ENCODE results near the gene PPP1R3C. TPM values are rescaled to one million over a fixed set of nuclear protein-coding genes. Genes with fewer than 3 reads are reported as not detected.
A peak's percentile ranks its signal among the peaks of the same experiment; 100 is the strongest.

The PPP1R3C gene
- total and polyA plus RNA-seq, 4 donors: 2.2 to 88.4 (median 11.8) TPM

DNA sequence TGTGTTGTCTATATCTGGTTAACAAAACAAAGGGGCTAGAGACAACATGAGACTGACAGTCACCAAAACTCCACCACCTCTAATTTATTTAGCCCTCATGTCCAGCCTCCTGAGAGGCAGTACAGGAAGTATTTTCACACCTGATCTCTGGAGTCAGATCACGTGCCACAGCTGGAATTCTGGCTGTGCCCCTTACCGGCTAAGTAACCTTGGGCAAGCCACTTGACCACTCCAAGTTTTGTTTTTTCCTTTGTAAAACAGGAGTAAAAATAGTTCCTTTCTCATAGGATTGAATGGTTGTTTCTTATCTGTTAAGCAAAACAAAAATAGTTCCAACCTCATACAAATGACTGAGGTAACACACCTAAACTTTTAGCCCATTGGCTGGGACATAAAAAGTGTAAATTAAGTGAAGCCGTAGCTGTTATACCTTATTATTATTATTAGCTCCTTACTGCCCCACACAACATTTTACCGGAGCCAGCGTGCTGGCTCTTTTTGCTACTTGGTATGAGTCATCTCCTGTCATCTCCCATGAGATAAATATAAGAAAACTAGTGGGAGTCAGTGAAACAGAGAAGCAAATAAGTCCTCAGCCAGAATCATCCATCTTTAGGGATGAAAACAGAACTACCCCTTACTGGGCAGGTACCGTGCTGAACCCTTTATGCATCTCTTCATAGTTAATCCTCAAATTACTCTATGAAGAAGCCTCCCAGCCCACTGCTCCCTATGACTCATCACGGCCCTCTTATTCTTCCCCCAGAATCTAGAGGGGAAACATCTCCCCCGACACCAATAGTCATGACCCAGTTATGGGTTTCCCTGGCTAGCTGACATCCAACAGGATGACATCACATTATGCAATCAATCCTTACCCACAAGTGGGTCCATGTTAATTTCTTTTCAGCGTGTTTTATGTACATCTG is 44.9 kb downstream of the PPP1R3C start:
- no peaks in the 10 kb centered on the region for H3K27me3 ChIP-seq (ENCODE audit: control insufficient read depth in 3 of 3, insufficient read depth in 3 of 3, low read length in 2 of 3)
- no peak overlapping the region for H3K4me3 ChIP-seq
- H3K9me3 ChIP-seq (ENCODE audit: control insufficient read depth in 4 of 4, insufficient read depth in 3 of 4, low read length in 3 of 4): no peaks in the 10 kb centered on the region
- 64 to 81% methylated on average over 9 of the region's 9 CpGs for WGBS, 2 donors
- H3K4me1 ChIP-seq (ENCODE audit: control insufficient read depth in 5 of 5, insufficient read depth in 5 of 5, low read length in 5 of 5): peaks cover 10 to 54% (median 47%) of the 10 kb centered on the region in 5 donors
- TF ChIP-seq, protein P1, sequence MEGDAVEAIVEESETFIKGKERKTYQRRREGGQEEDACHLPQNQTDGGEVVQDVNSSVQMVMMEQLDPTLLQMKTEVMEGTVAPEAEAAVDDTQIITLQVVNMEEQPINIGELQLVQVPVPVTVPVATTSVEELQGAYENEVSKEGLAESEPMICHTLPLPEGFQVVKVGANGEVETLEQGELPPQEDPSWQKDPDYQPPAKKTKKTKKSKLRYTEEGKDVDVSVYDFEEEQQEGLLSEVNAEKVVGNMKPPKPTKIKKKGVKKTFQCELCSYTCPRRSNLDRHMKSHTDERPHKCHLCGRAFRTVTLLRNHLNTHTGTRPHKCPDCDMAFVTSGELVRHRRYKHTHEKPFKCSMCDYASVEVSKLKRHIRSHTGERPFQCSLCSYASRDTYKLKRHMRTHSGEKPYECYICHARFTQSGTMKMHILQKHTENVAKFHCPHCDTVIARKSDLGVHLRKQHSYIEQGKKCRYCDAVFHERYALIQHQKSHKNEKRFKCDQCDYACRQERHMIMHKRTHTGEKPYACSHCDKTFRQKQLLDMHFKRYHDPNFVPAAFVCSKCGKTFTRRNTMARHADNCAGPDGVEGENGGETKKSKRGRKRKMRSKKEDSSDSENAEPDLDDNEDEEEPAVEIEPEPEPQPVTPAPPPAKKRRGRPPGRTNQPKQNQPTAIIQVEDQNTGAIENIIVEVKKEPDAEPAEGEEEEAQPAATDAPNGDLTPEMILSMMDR (IDR thresholded peaks at IDR 0.05; ENCODE audit: control extremely low read depth, extremely low read depth): no peak
- DNase-seq (no peak), ATAC-seq (ENCODE audit: insufficient read depth, low FRiP score) (no peak)
- H3K36me3 ChIP-seq (ENCODE audit: control insufficient read depth in 4 of 4, insufficient read depth in 4 of 4, low read length in 4 of 4): no peaks in the 10 kb centered on the region
- no peak overlapping the region for H3K9ac ChIP-seq (ENCODE audit: insufficient read depth in 1 of 2, low read length in 2 of 2)
- peak overlapping the region in 1 of 2 donors; percentile 93 for H3K27ac ChIP-seq (ENCODE audit: low read depth in 1 of 2, low read length in 1 of 2)

DNA sequence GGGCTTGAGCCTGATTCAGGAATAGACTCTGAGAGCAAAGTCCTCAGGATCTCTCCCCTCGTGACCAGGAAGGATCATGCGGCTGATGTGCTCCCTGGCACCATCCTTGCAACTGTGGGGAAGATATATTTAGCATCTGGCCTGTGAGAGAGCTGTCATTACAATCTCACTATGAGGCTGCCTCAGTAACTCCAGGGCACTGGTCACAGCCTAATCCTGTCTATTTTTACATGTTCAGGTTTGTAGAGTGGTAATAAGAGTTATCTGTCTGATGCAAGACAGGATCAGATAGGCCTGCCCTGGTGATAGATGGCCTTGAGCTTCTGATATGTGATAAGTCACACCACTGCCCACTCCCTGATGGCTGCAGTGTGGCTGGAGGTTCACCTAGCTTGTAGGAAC is 50.7 kb downstream of the PPP1R3C start:
- ATAC-seq (ENCODE audit: insufficient read depth, low FRiP score) (no peak), DNase-seq (no peak)
- peak overlapping the region in 1 of 2 donors; percentile 96 for H3K27ac ChIP-seq (ENCODE audit: low read depth in 1 of 2, low read length in 1 of 2)
- no peak overlapping the region for H3K9ac ChIP-seq (ENCODE audit: insufficient read depth in 1 of 2, low read length in 2 of 2)
- H3K36me3 ChIP-seq (ENCODE audit: control insufficient read depth in 4 of 4, insufficient read depth in 4 of 4, low read length in 4 of 4): no peaks in the 10 kb centered on the region
- WGBS, 2 donors: 74 to 84% methylated on average over 2 of the region's 2 CpGs
- H3K27me3 ChIP-seq (ENCODE audit: control insufficient read depth in 3 of 3, insufficient read depth in 3 of 3, low read length in 2 of 3): no peaks in the 10 kb centered on the region
- no peak overlapping the region for H3K4me3 ChIP-seq
- H3K9me3 ChIP-seq (ENCODE audit: control insufficient read depth in 4 of 4, insufficient read depth in 3 of 4, low read length in 3 of 4): peaks cover 0 to 4% (median 0%) of the 10 kb centered on the region in 4 donors
- H3K4me1 ChIP-seq (ENCODE audit: control insufficient read depth in 5 of 5, insufficient read depth in 5 of 5, low read length in 5 of 5): peaks cover 0 to 11% (median 5%) of the 10 kb centered on the region in 5 donors
- TF ChIP-seq, protein P1 (IDR thresholded peaks at IDR 0.05; ENCODE audit: control extremely low read depth, extremely low read depth): no peak

DNA sequence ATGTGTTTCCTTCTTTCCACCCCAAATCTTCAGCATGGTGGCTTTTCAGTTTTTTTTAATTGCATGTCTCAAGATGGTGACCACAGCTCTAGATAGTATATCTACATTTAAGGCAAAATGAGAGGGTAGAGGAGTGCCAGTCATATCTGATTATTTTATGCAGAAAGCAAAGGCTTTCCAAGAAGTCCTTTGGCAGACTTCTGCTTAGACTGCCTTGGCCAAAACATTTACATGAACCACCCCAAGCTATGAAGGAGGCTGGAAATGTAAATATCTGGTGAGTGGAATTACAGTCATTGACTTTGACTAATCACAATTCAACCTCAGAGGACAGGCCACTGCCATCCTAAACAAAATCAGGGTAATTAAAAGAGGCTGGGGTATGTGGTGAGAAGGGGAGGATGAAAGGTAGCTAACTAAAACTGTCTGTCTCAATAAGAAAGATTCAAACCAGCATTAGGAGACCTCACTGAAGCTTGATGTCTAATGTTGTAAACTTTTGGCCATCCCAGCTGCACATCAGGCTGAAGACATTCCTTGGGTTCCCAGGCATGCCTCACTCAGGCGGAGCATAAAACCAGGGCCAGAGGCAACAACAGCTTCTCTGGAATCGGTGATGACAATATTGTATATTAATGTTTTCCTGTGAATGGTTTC is 53.4 kb downstream of the PPP1R3C start:
- 78 to 79% methylated on average over 2 of the region's 2 CpGs for WGBS, 2 donors
- H3K27ac ChIP-seq (ENCODE audit: low read depth in 1 of 2, low read length in 1 of 2): no peak overlapping the region
- H3K9ac ChIP-seq (ENCODE audit: insufficient read depth in 1 of 2, low read length in 2 of 2): no peak overlapping the region
- no peak for ATAC-seq (ENCODE audit: insufficient read depth, low FRiP score)
- no peak for DNase-seq
- no peak overlapping the region for H3K4me3 ChIP-seq
- TF ChIP-seq, protein P1 (IDR thresholded peaks at IDR 0.05; ENCODE audit: control extremely low read depth, extremely low read depth): no peak
- peaks cover 0 to 4% (median 0%) of the 10 kb centered on the region in 4 donors for H3K9me3 ChIP-seq (ENCODE audit: control insufficient read depth in 4 of 4, insufficient read depth in 3 of 4, low read length in 3 of 4)
- H3K4me1 ChIP-seq (ENCODE audit: control insufficient read depth in 5 of 5, insufficient read depth in 5 of 5, low read length in 5 of 5): peaks cover 0 to 23% (median 14%) of the 10 kb centered on the region in 5 donors
- no peaks in the 10 kb centered on the region for H3K36me3 ChIP-seq (ENCODE audit: control insufficient read depth in 4 of 4, insufficient read depth in 4 of 4, low read length in 4 of 4)
- no peaks in the 10 kb centered on the region for H3K27me3 ChIP-seq (ENCODE audit: control insufficient read depth in 3 of 3, insufficient read depth in 3 of 3, low read length in 2 of 3)

Other genes starting within 250 kb of the PPP1R3C start
- gene HECTD2, start 222.7 kb downstream of the PPP1R3C start, total RNA-seq: 10 to 100 TPM in 1 of 2 donors, 1 to 10 TPM in 1; 7.3 to 50.8 TPM
- gene HECTD2, start 222.7 kb downstream of the PPP1R3C start, polyA plus RNA-seq: 1 to 10 TPM; 3.1 to 7.0 TPM
- gene TNKS2, start 165.4 kb upstream of the PPP1R3C start, total RNA-seq: 10 to 100 TPM; 28.2 to 80.1 TPM
- 10 to 100 TPM in 1 of 2 donors, 1 to 10 TPM in 1; 8.6 to 18.4 TPM for gene TNKS2, start 165.4 kb upstream of the PPP1R3C start, polyA plus RNA-seq

Measured in lung (tissue), 12 donors.